Activated naive CD8-positive, alpha-beta T cell treated with anti-CD3 and anti-CD28 coated beads, Interleukin-2, amount 10 ng/mL, durations not matched to agents 7 days and 5 days (primary cell): ENCODE data around the gene ROBO2. TPM values are rescaled to one million over a fixed set of nuclear protein-coding genes. Genes with fewer than 3 reads are reported as not detected.

ENCODE experiments used
- ATAC-seq: fragments of 150-1000 bp; cut with Tn5 transposase; one replicate; pipeline ENCODE4 v1.10.0; 2021; ENCODE audit warnings: low read depth, moderate library complexity
- POLR2A ChIA-PET: fragments of 350-600 bp; sonication (Branson Sonifier 250); formaldehyde crosslinking; loops from one replicate; lab custom pipeline; 2021; ENCODE audit warnings: antibody characterized with exemption; lab: Charles Lee
- DNase-seq: peaks from one replicate; pipeline ENCODE4 v3.0.0; 2021
- H3K27ac Mint-ChIP-seq: one replicate; pipeline ENCODE4 v1.8.0; 2022; ENCODE audit warnings: mild to moderate bottlenecking, mixed read lengths
- H3K27me3 Mint-ChIP-seq: one replicate; pipeline ENCODE4 v1.8.0; 2022; ENCODE audit warnings: mild to moderate bottlenecking, moderate library complexity, mixed read lengths
- H3K36me3 Mint-ChIP-seq: one replicate; pipeline ENCODE4 v1.8.0; 2021; ENCODE audit warnings: mild to moderate bottlenecking, mixed read lengths
- H3K4me1 Mint-ChIP-seq: one replicate; pipeline ENCODE4 v1.8.0; 2021; ENCODE audit warnings: mixed read lengths
- H3K4me3 Mint-ChIP-seq: one replicate; pipeline ENCODE4 v1.8.0; 2022; ENCODE audit warnings: mild to moderate bottlenecking, moderate library complexity, mixed read lengths
- H3K9me3 Mint-ChIP-seq: one replicate; pipeline ENCODE4 v1.8.0; 2021; ENCODE audit warnings: mixed read lengths
- total RNA-seq, 2 experiments: library from RNA; stranded (reverse); gene quantifications; one replicate each; pipeline ENCODE4 v1.2.3, GENCODE V29; 2021

ROBO2 gene
- total RNA-seq, 2 experiments from 2014 or later = not detected

DNA sequence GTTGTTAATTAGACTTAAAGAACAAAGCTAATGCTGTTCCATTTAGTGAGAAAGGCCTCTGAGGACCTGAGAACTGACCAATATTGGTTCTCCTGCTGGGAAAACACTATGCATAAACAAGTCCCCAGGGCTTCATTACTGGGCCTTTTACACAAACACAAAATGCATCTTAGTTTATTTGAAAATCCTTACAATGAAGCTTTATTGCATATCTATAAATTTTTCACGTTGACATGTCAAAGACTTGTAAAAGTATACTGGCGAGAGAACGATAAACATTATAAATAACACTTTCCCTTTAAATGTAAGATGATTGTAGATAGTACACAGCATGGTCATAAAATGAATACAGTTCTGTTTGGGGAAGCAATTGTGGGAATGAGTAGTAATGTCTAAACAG, 151.7 kb downstream of the ROBO2 start:
- ATAC-seq = no peak
- no peak overlapping the region for H3K4me3 Mint-ChIP-seq
- H3K4me1 Mint-ChIP-seq = no peaks in the 10 kb centered on the region
- no peak for DNase-seq
- POLR2A ChIA-PET = no interaction called here
- peaks cover 2% of the 10 kb centered on the region for H3K9me3 Mint-ChIP-seq
- no peaks in the 10 kb centered on the region for H3K27me3 Mint-ChIP-seq
- no peak overlapping the region for H3K27ac Mint-ChIP-seq
- H3K36me3 Mint-ChIP-seq = no peaks in the 10 kb centered on the region

DNA sequence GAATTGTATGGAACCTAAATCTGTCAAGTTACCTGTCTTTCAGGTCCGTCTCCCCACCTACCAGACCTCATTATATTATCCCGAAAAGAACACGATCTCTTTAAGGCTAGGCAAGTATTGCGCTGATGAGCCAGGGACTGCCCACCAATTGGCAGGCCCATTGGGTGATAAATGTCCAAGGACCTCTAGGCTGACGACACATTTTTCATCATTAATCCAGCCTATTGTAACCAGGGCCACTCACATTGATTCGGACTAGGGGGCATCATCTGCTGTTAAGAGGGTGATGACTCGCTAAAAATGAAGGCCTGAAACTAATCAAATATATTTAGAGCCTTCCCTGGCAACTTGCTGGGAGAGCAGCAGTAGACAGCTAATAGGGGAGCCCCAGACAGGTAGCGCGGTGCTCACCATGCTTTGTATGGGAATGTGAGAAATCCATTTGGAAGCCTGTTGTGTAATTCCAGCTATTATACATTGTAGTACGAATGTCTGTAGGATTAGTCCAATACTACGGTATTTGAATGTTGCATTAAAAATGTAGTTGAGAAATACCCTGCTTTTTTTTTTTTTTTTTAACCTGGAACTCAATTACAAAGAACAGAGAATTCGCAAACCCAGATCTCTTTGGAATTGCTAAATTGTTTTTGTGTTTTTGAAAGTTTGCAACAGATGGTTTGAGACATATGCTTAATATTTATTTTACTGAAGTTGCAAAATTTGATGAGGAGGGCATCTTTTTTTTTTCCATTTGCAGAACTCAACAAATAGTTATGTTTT, 156.1 kb downstream of the ROBO2 start:
- Mint-ChIP-seq H3K4me1 (no peaks in the 10 kb centered on the region), H3K9me3 (peaks cover 2% of the 10 kb centered on the region), H3K27me3 (no peaks in the 10 kb centered on the region), H3K36me3 (no peaks in the 10 kb centered on the region), H3K4me3 (no peak overlapping the region), H3K27ac (no peak overlapping the region)
- ATAC-seq (no peak), DNase-seq (no peak)
- POLR2A ChIA-PET = no interaction called here

DNA sequence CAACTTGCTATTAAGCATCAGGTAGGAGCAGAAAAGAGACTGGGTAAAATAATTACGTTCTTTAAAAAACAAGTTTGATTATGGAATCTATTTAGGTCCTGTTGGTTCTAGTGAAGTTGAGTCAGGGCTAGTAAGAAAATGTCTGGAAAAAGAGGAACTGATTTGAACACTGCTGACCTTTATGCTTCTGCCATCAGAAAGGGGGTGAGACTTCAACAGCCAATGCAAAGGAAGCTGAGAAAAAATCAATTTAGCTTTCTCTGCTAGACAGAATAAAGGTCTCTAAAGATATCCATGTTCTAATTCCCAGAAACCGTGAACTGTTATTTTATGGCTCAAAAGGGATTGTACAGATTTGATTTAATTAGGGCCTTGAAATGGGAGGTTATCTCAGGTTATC, 157.5 kb downstream of the ROBO2 start:
- H3K36me3 Mint-ChIP-seq = no peaks in the 10 kb centered on the region
- DNase-seq = no peak
- POLR2A ChIA-PET = no interaction called here
- peaks cover 2% of the 10 kb centered on the region for H3K9me3 Mint-ChIP-seq
- H3K27ac Mint-ChIP-seq = no peak overlapping the region
- no peak for ATAC-seq
- no peaks in the 10 kb centered on the region for H3K27me3 Mint-ChIP-seq
- no peaks in the 10 kb centered on the region for H3K4me1 Mint-ChIP-seq
- no peak overlapping the region for H3K4me3 Mint-ChIP-seq

DNA sequence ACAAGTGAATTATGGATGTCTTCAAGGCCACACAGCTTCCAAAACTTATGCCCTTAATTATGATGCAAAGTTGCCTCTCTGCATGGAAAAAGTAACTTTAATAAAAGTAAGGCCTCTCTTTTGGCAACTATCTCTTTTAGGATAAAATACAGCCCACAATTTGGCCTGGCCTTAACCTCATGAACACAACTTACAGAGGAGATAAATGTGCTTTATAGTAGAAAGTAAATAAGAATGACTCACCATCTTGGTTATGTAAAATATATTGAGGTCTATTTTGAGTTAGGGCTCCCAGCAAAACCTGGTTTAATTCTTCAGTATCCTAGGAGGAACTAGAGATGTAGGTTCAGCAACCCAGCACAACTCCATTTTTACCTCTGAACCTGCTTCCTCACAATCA, 164.0 kb downstream of the ROBO2 start:
- H3K36me3 Mint-ChIP-seq = no peaks in the 10 kb centered on the region
- no peak overlapping the region for H3K4me3 Mint-ChIP-seq
- no peak for DNase-seq
- peaks cover 2% of the 10 kb centered on the region for H3K9me3 Mint-ChIP-seq
- POLR2A ChIA-PET = no interaction called here
- no peaks in the 10 kb centered on the region for H3K4me1 Mint-ChIP-seq
- H3K27ac Mint-ChIP-seq = no peak overlapping the region
- no peaks in the 10 kb centered on the region for H3K27me3 Mint-ChIP-seq
- no peak for ATAC-seq

DNA sequence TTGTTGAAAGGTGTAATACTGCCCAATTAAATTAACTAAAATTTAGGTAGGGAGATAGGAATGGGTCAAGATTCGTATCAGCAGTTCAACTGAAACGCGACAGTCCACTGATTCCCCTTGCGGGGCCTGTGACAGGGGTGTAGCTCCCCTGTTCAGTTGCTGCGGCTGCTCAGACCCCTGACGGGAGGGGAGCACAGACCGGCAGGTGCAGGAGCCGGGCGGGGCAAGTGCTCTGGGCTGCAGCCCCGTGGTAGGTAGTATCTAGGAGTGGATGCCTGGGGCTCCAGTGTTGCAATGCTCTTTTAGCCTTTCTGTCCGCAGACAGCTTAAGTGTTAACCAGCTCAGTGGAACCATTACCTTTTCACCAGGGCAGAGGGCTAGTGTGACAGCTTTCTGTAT, 164.9 kb downstream of the ROBO2 start:
- Mint-ChIP-seq H3K4me1 (no peaks in the 10 kb centered on the region), H3K9me3 (peaks cover 2% of the 10 kb centered on the region), H3K36me3 (no peaks in the 10 kb centered on the region), H3K27ac (no peak overlapping the region), H3K27me3 (no peaks in the 10 kb centered on the region), H3K4me3 (no peak overlapping the region)
- ATAC-seq = no peak
- no peak for DNase-seq
- POLR2A ChIA-PET = no interaction called here

- no peak overlapping the region for H3K4me3 Mint-ChIP-seq
- H3K36me3 Mint-ChIP-seq = no peaks in the 10 kb centered on the region
- H3K27me3 Mint-ChIP-seq = no peaks in the 10 kb centered on the region
- H3K27ac Mint-ChIP-seq = no peak overlapping the region
- ATAC-seq (no peak), DNase-seq (no peak)
- peaks cover 2% of the 10 kb centered on the region for H3K9me3 Mint-ChIP-seq
- POLR2A ChIA-PET = no interaction called here
- H3K4me1 Mint-ChIP-seq = no peaks in the 10 kb centered on the region
Measured at GRCh38 chr3:77207753-77208152, 167.9 kb downstream of the ROBO2 start.

DNA sequence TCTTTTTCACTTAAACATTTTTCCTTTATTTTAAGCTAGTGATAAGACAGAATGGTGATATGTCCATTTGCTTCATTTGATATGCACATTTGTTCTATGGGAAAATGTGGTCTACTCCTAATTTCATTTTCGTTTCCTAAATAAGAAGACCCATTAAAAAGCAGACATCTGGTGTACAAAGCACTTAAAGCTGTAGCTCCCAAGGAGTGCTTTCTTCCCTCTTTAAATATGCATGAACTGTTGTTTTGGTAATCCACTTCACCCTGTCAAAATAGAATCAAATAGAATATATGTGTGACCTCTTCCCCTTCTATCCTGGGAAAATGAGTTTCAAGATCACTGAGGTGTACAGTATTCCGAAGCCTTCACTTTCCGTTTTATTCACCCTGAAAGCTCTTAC, 182.8 kb downstream of the ROBO2 start:
- Mint-ChIP-seq H3K36me3 (no peaks in the 10 kb centered on the region), H3K9me3 (no peaks in the 10 kb centered on the region), H3K4me3 (no peak overlapping the region), H3K27me3 (no peaks in the 10 kb centered on the region), H3K4me1 (no peaks in the 10 kb centered on the region), H3K27ac (no peak overlapping the region)
- DNase-seq (no peak), ATAC-seq (no peak)
- POLR2A ChIA-PET = no interaction called here

DNA sequence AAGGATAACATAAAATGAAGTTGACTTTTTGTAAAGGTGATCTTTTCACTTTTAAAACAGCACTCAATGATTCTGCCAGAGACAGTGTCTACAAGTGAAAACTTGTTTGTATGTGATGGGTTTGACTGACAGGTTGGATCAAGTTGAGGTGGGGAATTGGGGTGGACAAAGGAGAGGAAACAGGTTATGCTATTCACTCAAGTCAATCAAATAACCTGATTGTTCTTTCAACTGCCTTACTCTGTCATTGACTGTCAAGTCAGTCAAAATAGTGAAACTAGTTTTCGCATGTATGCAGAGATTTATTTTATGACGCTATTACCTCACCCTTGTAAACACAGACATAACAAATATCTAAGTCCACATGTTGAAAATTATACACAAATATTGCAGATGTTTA, 187.7 kb downstream of the ROBO2 start:
- H3K27me3 Mint-ChIP-seq = no peaks in the 10 kb centered on the region
- H3K36me3 Mint-ChIP-seq = no peaks in the 10 kb centered on the region
- no peak overlapping the region for H3K4me3 Mint-ChIP-seq
- H3K9me3 Mint-ChIP-seq = no peaks in the 10 kb centered on the region
- ATAC-seq = no peak
- no peaks in the 10 kb centered on the region for H3K4me1 Mint-ChIP-seq
- no peak overlapping the region for H3K27ac Mint-ChIP-seq
- no peak for DNase-seq
- POLR2A ChIA-PET = no interaction called here

DNA sequence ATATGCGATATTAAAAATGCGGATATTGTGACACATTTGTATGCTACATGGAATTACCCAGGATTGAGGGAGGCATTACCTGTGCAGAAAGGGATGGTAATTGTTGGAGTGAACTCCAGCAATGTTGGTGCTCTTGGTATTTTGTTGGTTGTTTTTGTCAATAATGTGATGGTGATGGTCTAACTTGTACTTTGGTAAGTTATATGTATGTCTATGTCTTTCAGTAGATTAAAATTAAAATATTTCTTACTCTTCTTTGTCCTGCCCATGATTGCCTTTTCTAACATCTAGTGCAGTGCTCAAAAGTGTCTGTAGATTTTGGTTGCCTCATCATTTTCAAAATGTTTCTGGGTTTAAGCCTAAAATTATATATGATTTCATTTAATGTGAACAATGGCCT, 192.7 kb downstream of the ROBO2 start:
- no peak for ATAC-seq
- POLR2A ChIA-PET = no interaction called here
- H3K27ac Mint-ChIP-seq = no peak overlapping the region
- H3K9me3 Mint-ChIP-seq = no peaks in the 10 kb centered on the region
- no peak for DNase-seq
- no peak overlapping the region for H3K4me3 Mint-ChIP-seq
- no peaks in the 10 kb centered on the region for H3K27me3 Mint-ChIP-seq
- no peaks in the 10 kb centered on the region for H3K36me3 Mint-ChIP-seq
- H3K4me1 Mint-ChIP-seq = no peaks in the 10 kb centered on the region

- Mint-ChIP-seq H3K36me3 (no peaks in the 10 kb centered on the region), H3K4me1 (no peaks in the 10 kb centered on the region), H3K4me3 (no peak overlapping the region), H3K27ac (no peak overlapping the region), H3K27me3 (no peaks in the 10 kb centered on the region), H3K9me3 (peaks cover 2% of the 10 kb centered on the region)
- no peak for DNase-seq
- ATAC-seq = no peak
- POLR2A ChIA-PET = no interaction called here
Measured at GRCh38 chr3:77234004-77234403, 194.1 kb downstream of the ROBO2 start.

DNA sequence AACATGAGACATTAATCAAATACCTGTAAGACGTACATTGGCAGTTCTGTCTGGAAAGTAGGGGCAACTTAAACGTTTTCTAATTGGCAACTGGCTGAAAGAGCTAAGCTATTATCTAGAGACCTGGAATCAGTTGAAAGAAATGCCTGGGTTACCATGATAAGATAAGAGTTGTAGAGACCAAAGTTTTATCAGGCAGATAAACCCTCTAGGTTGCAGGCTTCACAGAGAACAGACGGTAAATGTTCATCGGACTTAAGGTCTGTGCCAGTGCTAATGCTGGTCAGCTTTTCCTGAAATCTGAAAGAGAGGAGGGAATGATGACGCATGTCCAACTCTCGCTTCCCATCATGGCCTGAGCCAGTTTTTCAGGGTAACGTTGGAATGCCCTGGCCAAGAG, 196.2 kb downstream of the ROBO2 start:
- ATAC-seq = no peak
- Mint-ChIP-seq H3K4me3 (no peak overlapping the region), H3K36me3 (no peaks in the 10 kb centered on the region), H3K27me3 (no peaks in the 10 kb centered on the region), H3K27ac (no peak overlapping the region), H3K9me3 (peaks cover 2% of the 10 kb centered on the region), H3K4me1 (no peaks in the 10 kb centered on the region)
- POLR2A ChIA-PET = no interaction called here
- DNase-seq = no peak

GRCh38 chr3:77240072-77240650, 200.3 kb downstream of the ROBO2 start:
- DNase-seq (no peak), ATAC-seq (no peak)
- no peak overlapping the region for H3K4me3 Mint-ChIP-seq
- H3K4me1 Mint-ChIP-seq = no peaks in the 10 kb centered on the region
- H3K9me3 Mint-ChIP-seq = peaks cover 6% of the 10 kb centered on the region
- no peaks in the 10 kb centered on the region for H3K36me3 Mint-ChIP-seq
- POLR2A ChIA-PET = no interaction called here
- no peak overlapping the region for H3K27ac Mint-ChIP-seq
- no peaks in the 10 kb centered on the region for H3K27me3 Mint-ChIP-seq

DNA sequence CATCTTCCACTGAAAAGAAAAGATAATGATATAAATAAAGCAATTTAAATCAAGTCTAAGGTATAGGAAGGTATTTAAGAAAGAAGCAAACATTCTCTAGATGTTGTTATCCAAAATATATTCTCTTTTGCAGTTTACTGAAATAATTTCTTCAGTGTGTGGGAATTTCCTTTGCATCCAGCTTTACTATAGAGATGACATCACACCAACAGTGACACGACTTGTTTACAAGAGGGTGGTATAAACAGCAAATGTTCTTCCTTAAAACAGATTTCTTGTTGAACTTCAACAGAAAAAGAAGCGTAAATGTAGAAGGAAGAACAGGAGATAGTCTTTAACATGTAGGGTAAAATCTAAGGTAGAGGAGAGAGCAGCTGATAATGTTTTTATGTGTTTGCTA, 202.5 kb downstream of the ROBO2 start:
- Mint-ChIP-seq H3K9me3 (peaks cover 6% of the 10 kb centered on the region), H3K4me3 (no peak overlapping the region), H3K27ac (no peak overlapping the region), H3K27me3 (no peaks in the 10 kb centered on the region), H3K36me3 (no peaks in the 10 kb centered on the region), H3K4me1 (no peaks in the 10 kb centered on the region)
- POLR2A ChIA-PET = no interaction called here
- DNase-seq = no peak
- no peak for ATAC-seq

GRCh38 chr3:77244981-77245380, 205.1 kb downstream of the ROBO2 start:
- Mint-ChIP-seq H3K36me3 (no peaks in the 10 kb centered on the region), H3K4me1 (no peaks in the 10 kb centered on the region), H3K4me3 (no peak overlapping the region), H3K9me3 (peaks cover 4% of the 10 kb centered on the region), H3K27me3 (no peaks in the 10 kb centered on the region), H3K27ac (no peak overlapping the region)
- POLR2A ChIA-PET = no interaction called here
- no peak for DNase-seq
- ATAC-seq = no peak
